ENCODE measurements around the gene C10orf90.

GRCh38 chr10:126634347-126634746 is 36.1 kb downstream of the C10orf90 start:
- TF ChIP-seq, protein P1, sequence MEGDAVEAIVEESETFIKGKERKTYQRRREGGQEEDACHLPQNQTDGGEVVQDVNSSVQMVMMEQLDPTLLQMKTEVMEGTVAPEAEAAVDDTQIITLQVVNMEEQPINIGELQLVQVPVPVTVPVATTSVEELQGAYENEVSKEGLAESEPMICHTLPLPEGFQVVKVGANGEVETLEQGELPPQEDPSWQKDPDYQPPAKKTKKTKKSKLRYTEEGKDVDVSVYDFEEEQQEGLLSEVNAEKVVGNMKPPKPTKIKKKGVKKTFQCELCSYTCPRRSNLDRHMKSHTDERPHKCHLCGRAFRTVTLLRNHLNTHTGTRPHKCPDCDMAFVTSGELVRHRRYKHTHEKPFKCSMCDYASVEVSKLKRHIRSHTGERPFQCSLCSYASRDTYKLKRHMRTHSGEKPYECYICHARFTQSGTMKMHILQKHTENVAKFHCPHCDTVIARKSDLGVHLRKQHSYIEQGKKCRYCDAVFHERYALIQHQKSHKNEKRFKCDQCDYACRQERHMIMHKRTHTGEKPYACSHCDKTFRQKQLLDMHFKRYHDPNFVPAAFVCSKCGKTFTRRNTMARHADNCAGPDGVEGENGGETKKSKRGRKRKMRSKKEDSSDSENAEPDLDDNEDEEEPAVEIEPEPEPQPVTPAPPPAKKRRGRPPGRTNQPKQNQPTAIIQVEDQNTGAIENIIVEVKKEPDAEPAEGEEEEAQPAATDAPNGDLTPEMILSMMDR (IDR thresholded peaks at IDR 0.05), result no peak
- no peak for TF ChIP-seq POLR2A (IDR thresholded peaks at IDR 0.05)

Measured in testis (tissue), 2 donors.